Forelimb muscle (tissue), 1 donor: ENCODE results near the gene CYBRD1. TPM values are rescaled to one million over a fixed set of nuclear protein-coding genes. Genes with fewer than 3 reads are reported as not detected.
"Not testable (repeated sequence)": the region's sequence is repeated elsewhere in the genome, so short reads cannot be mapped to it uniquely, and the experiment has no call there.

Experiments used
- DNase-seq: peaks from one replicate; pipeline ENCODE4 v3.0.0-alpha.2; 2013; ENCODE audit warnings: low read depth
- polyA plus RNA-seq: library from polyadenylated mRNA; unstranded; fragments of 120-200 nt; gene quantifications from one replicate; pipeline ENCODE4 v1.2.1, GENCODE V29; 2013; ENCODE audit not compliant: insufficient read length

Gene CYBRD1
- polyA plus RNA-seq, result 68.3 TPM

DNA sequence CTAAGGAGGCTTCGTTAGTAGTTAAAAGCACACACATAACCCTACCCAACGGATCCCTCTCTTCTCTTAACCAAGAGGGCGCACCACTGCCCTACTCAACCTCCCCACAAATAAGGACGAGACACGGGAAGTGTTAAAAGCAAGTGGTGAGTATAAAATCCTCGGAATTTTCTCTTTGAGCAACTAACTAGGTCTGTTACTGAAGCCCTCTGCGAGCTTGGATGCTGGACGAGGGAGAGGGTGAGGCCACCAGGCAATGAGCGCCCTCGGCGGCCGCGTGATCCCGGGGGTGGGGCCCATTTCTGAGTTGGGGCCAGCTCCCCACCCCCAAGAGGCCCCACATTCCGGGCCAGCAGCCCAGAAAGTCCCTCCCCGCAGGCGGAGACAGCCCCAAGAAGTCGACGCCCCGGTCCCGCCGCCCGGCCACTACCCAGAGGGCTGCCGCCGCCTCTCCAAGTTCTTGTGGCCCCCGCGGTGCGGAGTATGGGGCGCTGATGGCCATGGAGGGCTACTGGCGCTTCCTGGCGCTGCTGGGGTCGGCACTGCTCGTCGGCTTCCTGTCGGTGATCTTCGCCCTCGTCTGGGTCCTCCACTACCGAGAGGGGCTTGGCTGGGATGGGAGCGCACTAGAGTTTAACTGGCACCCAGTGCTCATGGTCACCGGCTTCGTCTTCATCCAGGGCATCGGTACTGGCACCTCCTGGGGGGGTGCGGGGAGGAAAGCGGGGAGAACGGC lies at the start of gene CYBRD1:
TSS of gene CYBRD1 (plus strand) at position 423 of the 736 bp plus-strand sequence. CDS start at position 495, 72 bp downstream.
- DNase-seq, result no peak

GRCh38 chr2:171475979-171476378 lies 46.3 kb upstream of the CYBRD1 start:
- DNase-seq, result no peak

DNA sequence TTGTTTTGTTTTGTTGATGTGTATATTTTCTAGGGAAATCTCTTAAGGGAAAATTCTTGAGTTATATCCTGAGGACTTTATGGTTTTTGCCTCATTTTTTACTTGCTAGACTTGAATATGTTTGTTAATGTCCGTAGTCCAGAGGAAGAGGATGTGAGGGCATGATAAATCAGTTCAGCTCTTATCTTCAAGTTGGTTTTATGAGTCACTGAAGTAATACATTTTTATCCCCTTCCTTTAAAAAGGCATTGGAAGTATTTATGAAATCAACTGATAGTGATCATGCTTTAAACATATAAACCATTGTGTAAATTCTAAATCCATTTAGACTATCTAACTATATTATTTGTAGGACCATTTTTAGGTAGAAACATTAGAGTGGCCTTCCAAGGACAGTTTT lies 43.9 kb upstream of the CYBRD1 start:
- no peak for DNase-seq

GRCh38 chr2:171479154-171479814 lies 43.0 kb upstream of the CYBRD1 start:
- DNase-seq, result no peak

GRCh38 chr2:171480908-171481307 lies 41.4 kb upstream of the CYBRD1 start:
- no peak for DNase-seq

- no peak for DNase-seq
Observed at GRCh38 chr2:171482308-171482707, 40.0 kb upstream of the CYBRD1 start.

GRCh38 chr2:171482877-171483276 lies 39.4 kb upstream of the CYBRD1 start:
- no peak for DNase-seq

DNA sequence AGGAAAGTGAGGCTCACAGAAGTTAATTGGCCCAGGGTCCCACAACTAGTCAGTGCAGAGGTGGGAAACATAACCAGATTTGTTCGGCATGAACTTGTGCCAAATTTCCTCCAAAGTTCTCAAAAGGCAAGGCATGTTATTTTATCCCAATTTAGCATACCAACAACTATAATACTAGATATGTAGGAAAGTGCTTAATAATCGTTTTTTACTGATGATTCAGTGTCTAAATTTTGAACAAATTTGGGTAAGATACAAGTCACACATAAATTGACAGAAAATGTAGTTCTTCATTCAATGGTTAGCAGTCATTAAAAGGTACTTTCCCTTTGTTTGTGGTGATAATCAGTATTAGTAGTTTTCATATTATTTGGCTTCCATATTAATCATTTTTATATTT lies 38.5 kb upstream of the CYBRD1 start:
- no peak for DNase-seq

GRCh38 chr2:171485116-171485515 lies 37.2 kb upstream of the CYBRD1 start:
- DNase-seq, result no peak

GRCh38 chr2:171487201-171487600 lies 35.1 kb upstream of the CYBRD1 start:
- no peak for DNase-seq

DNA sequence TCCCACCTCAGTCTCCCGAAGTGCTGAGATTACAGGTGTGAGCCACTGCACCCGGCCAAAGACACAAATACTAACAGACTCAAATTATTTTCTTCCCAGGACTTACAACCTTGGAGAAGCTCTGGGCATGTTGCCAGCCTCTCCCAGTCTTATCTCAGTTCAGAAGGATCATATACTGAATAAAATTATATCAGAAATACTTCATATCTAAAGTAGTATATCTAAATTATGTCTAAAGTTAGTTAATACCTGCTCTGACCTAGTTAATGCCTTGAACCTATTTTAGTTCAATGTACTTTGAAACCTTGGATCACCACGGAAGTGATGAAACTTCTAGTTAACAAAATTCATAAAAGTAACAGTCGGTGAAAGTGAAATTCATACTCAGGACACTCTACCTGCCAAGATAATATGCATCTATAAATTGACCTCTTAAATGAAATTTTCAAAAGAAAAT lies 34.4 kb upstream of the CYBRD1 start:
- no peak for DNase-seq

DNA sequence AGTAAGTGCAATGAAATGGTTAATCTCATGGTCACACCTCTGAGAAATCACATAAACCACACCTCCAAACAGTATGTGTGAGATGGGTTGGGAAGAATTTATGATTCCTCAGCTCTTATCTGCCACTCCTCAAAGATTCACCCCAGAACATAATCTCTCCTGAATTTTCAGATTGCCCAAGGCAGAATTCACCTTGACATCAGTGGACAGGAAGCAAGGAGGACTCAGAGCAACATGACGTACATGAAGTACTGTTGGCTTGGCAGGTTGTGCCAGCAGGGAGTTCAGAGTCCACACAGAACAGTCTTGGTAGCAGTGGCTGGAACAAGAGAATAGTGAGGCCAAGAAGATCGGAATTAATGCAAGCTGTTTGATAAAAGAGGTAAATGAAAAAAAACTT lies 31.7 kb upstream of the CYBRD1 start:
- DNase-seq, result no peak

DNA sequence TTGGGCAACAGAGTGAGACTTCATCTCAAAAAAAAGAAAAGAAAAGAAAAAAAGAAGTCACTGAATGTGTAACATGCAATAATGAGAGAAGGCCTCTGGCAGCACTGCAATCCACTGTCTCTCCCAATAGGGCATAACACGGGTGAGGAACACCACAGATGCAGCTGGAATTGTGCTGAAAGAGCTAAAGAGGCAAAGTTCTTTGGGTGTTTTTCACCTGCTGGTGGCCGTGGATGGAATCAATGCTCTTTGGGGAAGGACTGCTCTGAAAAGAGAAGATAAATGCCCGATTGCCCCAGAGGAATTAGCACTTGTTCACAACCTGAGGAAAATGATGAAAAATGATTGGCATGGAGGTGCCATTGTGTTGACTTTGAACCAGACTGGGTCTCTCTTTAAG lies 31.0 kb upstream of the CYBRD1 start:
- DNase-seq, result no peak

DNA sequence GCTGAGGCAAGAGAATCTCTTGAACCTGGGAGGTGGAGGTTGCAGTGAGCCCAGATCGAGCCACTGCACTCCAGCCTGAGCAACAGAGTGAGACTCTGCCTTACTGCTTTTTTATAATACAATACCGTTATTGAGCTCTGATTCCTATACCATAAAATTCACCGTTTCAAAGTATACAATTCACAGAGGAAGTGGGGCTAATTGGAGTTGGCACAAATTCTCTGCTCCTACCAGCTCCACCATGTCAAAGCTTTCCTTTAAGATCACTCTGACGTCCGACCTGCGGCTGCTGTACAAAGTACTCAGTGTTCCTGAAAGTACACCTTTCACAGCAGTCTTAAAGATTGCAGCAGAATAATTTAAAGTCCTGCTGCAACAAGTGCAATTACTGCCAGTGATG lies 29.6 kb upstream of the CYBRD1 start:
- no peak for DNase-seq

GRCh38 chr2:171497664-171498063 lies 24.6 kb upstream of the CYBRD1 start:
- DNase-seq, result not testable (repeated sequence)

GRCh38 chr2:171505374-171505773 lies 16.9 kb upstream of the CYBRD1 start:
- no peak for DNase-seq

DNA sequence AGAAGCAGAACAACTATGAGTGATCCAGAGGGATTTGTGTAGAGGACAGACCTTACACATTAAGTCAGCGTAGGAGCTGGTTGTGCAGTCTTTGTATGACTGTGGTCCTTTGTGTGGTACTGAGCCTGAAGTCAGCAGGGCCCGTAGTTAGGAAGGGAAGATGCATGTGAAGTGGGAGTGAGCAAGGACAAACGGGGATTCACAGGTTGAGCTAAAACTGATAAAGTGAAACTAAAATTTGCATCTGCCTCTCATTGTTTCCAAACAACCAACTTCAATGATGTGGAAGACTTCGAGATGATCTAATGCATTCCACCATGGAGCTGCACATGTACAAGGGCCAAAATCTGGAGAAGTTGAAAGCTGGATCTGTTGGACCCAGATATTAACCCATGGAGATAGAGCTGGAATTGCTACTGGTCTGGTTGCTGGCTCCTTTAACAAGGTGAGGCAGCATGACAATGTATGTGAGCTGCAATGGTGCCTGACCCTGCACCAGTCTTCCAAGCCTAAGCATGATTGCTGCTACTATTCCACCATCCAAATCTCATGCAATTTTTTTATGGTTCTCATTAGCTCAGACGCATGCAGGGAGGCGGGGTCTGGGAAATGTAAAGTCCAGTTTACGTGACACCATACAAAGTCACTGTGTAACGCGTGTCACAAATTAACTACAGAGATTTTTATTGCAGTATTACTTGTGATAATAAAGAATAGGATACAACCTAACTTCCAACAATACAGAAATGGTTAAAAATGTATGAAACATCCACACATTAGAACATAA lies 12.1 kb upstream of the CYBRD1 start:
- DNase-seq, result no peak

- DNase-seq, result no peak
Observed at GRCh38 chr2:171512014-171512413, 10.3 kb upstream of the CYBRD1 start.

- no peak for DNase-seq
Observed at GRCh38 chr2:171512683-171513195, 9.5 kb upstream of the CYBRD1 start.

DNA sequence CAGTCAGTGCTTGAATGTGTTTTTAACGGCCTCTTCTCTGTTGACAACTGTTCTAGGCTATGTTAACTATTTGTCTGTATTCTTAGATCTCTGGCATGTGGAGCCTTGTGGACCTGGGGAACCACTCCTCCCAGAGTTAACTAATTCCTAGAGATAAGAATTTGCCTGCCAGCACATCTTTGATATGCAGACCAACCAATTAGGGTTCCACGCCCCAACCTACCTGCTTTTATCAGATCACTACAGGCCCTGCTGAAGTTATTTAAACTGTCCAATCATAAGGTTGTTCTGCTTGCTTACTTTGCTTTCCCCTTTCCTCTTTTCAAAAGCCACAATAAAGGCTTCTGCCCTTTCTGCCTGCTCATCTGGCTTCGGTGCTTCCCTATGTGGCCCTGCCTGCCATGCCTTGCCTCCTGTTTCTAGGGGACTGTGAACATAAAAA lies 8.5 kb upstream of the CYBRD1 start:
- no peak for DNase-seq

- DNase-seq, result no peak
Observed at GRCh38 chr2:171514908-171515582, 7.2 kb upstream of the CYBRD1 start.
